HG03378 (cell line): ENCODE measurements around the gene CCDC102B.

Experiments used
- ATAC-seq: cut with Tn5 transposase; IDR thresholded peaks from one replicate; pipeline ENCODE4 v1.9.1; 2021; ENCODE audit warnings: mild to moderate bottlenecking, moderate library complexity; ENCODE audit not compliant: unreplicated experiment

CCDC102B gene

DNA sequence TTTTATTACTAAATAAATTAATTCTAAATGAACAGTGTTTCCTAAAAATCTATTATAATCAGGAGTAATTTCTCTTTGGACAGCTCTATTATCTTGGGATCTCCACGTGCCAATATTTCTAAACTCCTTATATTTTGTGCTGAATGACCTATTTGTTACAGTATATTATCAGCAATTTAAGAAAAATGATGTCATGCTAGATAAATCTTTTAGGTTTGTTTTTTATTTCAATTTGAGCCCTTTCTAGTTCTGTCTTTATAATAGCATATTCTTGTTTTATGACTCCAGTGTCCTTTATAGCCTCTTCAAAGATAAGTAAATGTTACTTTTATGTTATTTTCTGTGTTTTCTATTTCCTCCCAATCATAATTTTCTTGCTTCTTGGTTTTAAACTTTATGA lies 269.2 kb downstream of the CCDC102B start:
- no peak for ATAC-seq

DNA sequence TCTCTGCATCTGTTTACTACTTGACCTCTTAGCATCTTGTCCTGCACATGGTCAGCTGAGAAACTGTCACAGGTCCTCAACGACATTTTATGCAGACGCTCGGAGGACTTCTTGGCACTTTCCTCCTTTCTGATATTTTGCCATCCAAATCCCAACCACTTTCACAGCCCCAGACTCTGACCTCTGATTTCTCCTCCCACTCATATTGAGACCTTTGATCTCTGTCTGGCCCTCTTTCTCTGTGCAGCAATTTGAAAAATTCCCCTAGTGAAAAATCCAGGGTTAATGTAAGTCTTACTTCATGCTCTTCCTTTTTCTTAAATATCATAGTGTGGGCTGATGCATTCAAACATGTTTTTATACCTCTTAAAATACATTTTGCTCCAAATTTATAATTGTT lies 273.8 kb downstream of the CCDC102B start:
- no peak for ATAC-seq

DNA sequence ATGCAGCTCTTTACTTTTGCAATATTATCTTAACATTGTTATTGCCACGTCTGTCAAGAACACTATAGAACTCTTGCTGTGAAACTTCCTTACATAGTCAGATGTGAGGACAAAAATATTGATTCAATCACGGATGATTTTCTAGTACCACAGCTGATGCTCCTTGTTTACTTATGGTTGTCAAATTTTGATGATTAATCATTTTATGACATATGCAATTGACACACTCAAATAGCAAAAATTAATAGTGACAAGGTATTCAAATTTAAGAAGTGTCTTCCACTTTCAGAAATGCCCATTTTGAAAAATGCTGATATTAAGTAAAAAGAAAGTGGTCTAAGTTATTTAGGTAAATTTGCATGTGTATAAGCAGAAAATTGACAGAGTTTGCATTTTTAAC lies 284.0 kb downstream of the CCDC102B start:
- ATAC-seq: no peak

DNA sequence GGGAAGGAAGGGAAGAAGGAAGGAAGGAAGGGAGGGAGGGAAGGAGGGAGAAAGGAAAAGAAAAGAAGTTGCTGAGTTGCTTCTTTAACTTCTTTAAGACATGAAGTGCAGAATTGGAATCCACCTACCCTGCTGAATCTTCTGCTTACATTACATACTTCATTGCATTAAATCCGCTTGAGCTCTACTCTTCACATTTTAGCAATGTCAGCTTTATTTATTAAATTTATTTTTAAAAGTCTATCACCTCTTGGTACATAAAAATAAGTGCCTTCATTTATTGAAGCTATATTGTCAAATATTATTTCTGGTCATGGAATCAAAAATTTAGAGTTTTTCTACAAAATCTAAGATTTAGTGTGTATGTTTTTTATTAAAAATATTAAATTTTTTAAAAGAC lies 284.6 kb downstream of the CCDC102B start:
- ATAC-seq: no peak

DNA sequence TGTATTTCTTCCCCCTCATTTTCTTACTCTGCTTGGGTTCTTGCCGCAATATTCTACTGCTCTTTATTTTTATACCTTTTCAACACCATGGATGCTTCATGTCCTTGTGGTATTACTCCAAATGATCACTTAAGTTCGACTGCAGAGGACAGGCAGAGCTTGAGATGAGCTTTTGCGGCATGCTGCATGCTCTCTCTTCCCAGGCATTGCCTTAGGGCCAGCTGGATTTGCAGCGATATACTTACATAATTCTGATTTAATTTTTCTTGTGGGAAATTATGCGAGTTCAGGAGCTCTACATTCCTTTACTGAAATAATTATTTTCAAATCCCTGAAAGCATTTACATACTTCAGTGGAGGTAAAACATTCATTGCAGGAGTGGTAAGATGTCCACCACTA lies 288.1 kb downstream of the CCDC102B start:
- no peak for ATAC-seq

DNA sequence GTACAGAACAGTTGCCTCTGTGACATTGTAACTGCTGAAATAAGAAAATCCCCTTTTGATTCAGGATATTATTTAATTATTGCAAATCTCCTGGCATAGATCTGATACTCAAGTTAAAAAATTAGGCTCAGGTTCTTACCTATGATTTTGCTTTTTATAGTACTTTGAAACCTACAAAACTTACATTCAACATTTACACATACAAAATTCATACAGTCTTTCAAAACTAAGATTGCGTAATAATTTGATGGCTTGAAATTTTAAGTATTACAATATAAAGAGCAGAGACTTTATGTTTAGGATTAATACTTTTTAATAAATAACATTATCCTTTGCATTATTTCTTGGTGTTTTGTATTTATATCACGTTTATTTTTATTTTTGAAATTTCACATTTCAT lies 291.1 kb downstream of the CCDC102B start:
- no peak for ATAC-seq

DNA sequence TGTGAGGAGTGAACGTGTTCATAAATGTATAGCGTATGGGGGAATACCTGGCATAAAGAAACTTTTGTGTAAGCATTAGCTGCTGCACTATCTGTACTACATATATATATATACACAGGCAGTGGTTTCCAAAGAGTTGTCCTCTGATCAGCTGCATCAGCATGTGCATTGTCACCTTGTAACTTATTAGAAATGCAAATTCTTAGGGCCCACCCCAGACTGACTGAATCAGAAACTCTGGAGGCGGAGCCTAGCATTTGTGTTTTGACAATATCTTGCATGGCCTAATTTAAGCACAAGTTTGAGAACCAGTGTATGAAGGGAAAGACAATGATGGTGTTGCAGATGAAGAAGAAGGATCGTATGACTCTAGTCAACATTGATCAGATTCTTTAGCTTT lies 299.5 kb downstream of the CCDC102B start:
- peak; percentile 53 for ATAC-seq

DNA sequence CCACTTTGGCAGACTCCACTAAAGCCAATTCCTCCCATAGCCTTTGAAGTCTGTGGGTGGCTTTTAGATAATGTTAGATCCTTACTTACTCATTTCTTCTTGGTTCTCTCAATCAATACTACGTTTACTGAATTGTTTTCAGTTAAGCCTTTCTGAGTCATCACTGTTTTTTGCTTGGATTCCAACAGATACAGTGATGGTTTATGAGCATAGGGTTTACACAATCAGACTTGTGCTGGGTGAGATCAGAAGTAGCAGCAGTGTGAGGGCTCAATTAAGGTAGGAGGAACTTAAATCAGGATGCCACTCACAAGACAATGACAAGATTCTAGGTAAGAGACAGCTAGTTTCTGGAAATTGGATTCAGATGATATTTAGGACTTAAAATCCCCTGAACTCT lies 305.1 kb downstream of the CCDC102B start:
- ATAC-seq: no peak
